GM23338 (cell line): ENCODE measurements around the gene PIAS4. TPM values are rescaled to one million over a fixed set of nuclear protein-coding genes. Genes with fewer than 3 reads are reported as not detected.

Source experiments
- ATAC-seq: fragments of 200-7000 bp; cut with Tn5 transposase; 3 replicates; pipeline ENCODE4 v1.9.1; 2020
- DNase-seq: peaks from one replicate; pipeline ENCODE4 v3.0.0-alpha.2; 2015; ENCODE audit warnings: low spot score
- H2AFZ ChIP-seq: fragments of 200-600 bp; sonication (generic); 2 replicates; pipeline ENCODE4 v1.8.0; 2016; ENCODE audit warnings: antibody characterized with exemption, mild to moderate bottlenecking, moderate library complexity
- H3F3A ChIP-seq: fragments of 200-600 bp; sonication (generic); replicated peaks from 2 replicates; pipeline ENCODE4 v1.8.0; 2017; ENCODE audit warnings: antibody characterized with exemption, mixed run types, low read depth
- H3K27ac ChIP-seq: fragments of 200-600 bp; sonication (generic); 2 replicates; pipeline ENCODE4 v1.6.1; 2016; ENCODE audit warnings: low read depth
- H3K27me3 ChIP-seq: fragments of 200-600 bp; sonication (generic); 2 replicates; pipeline ENCODE4 v1.8.0; 2016; ENCODE audit warnings: mild to moderate bottlenecking, mixed run types, moderate library complexity; ENCODE audit not compliant: insufficient read depth
- H3K36me3 ChIP-seq: fragments of 200-600 bp; sonication (generic); 2 replicates; pipeline ENCODE4 v1.8.0; 2016; ENCODE audit warnings: mild to moderate bottlenecking; ENCODE audit not compliant: insufficient read depth
- H3K4me1 ChIP-seq: fragments of 200-600 bp; sonication (generic); 2 replicates; pipeline ENCODE4 v1.8.0; 2016; ENCODE audit warnings: mild to moderate bottlenecking, moderate library complexity; ENCODE audit not compliant: insufficient read depth
- H3K4me2 ChIP-seq: fragments of 200-600 bp; sonication (generic); 2 replicates; pipeline ENCODE4 v1.7.1; 2017; ENCODE audit warnings: mixed run types
- H3K4me3 ChIP-seq: fragments of 200-600 bp; sonication (generic); 2 replicates; pipeline ENCODE4 v1.6.1; 2016; ENCODE audit warnings: mixed run types
- H3K79me2 ChIP-seq: fragments of 200-600 bp; sonication (generic); replicated peaks from 2 replicates; pipeline ENCODE4 v1.8.0; 2017; ENCODE audit warnings: mild to moderate bottlenecking; ENCODE audit not compliant: insufficient read depth
- H3K9me2 ChIP-seq: fragments of 200-600 bp; sonication (generic); 2 replicates; pipeline ENCODE4 v1.8.0; 2017; ENCODE audit not compliant: insufficient read depth
- H4K20me1 ChIP-seq: fragments of 200-600 bp; sonication (generic); replicated peaks from 2 replicates; pipeline ENCODE4 v1.8.0; 2017; ENCODE audit warnings: mild to moderate bottlenecking; ENCODE audit not compliant: insufficient read depth
- H3K27ac Mint-ChIP-seq: 2 replicates; pipeline ENCODE4 v1.8.0; 2020; ENCODE audit warnings: inconsistent platforms, mild to moderate bottlenecking, moderate library complexity, mixed read lengths
- H3K27me3 Mint-ChIP-seq: 3 replicates; pipeline ENCODE4 v1.8.0; 2022; ENCODE audit warnings: low read depth, mild to moderate bottlenecking, moderate library complexity, mixed read lengths, inconsistent platforms; ENCODE audit not compliant: insufficient read depth, poor library complexity
- H3K36me3 Mint-ChIP-seq: 3 replicates; pipeline ENCODE4 v1.8.0; 2021; ENCODE audit warnings: low read depth, mild to moderate bottlenecking, inconsistent platforms, moderate library complexity, mixed read lengths
- H3K4me1 Mint-ChIP-seq: 3 replicates; pipeline ENCODE4 v1.8.0; 2020; ENCODE audit warnings: mild to moderate bottlenecking, inconsistent platforms, mixed read lengths
- H3K4me3 Mint-ChIP-seq: 3 replicates; pipeline ENCODE4 v1.8.0; 2021; ENCODE audit warnings: moderate library complexity, mild to moderate bottlenecking, inconsistent platforms, mixed read lengths
- H3K9me3 Mint-ChIP-seq: 3 replicates; pipeline ENCODE4 v1.8.0; 2020; ENCODE audit warnings: moderate library complexity, mild to moderate bottlenecking, inconsistent platforms, mixed read lengths
- CREB1 ChIP-seq: fragments of 250-450 bp; sonication (Bioruptor Pico); IDR thresholded peaks from 2 replicates; pipeline ENCODE4 v1.5.0; 2020; ENCODE audit warnings: low read depth, mild to moderate bottlenecking, moderate library complexity
- CTCF ChIP-seq, 2 experiments: fragments of 200-600 bp in 1 of 2; sonication (generic) in 1 of 2; conservative IDR thresholded peaks; 2 replicates each; pipeline versions ENCODE4 v1.5.1 to v1.6.1; 2016 to 2017; ENCODE audit warnings: antibody characterized with exemption in 2 of 2, low read depth in 2 of 2, mild to moderate bottlenecking in 2 of 2, moderate library complexity in 1 of 2
- EZH2 ChIP-seq: fragments of 200-600 bp; sonication (generic); IDR thresholded peaks from one replicate; pipeline ENCODE4 v1.8.0; 2017; ENCODE audit warnings: antibody characterized with exemption, mild to moderate bottlenecking, low read depth; ENCODE audit not compliant: unreplicated experiment
- EZH2phosphoT487 ChIP-seq: fragments of 200-600 bp; sonication (generic); IDR thresholded peaks from one replicate; pipeline ENCODE4 v1.8.1; 2018; ENCODE audit warnings: antibody characterized with exemption; ENCODE audit not compliant: unreplicated experiment
- JUNB ChIP-seq: IDR thresholded peaks from one replicate; pipeline ENCODE4 v1.6.1; 2016; ENCODE audit warnings: antibody characterized with exemption; ENCODE audit not compliant: unreplicated experiment
- NANOG ChIP-seq: IDR thresholded peaks from 2 replicates; pipeline ENCODE4 v1.6.1; 2016; ENCODE audit warnings: antibody characterized with exemption, borderline replicate concordance
- POLR2AphosphoS5 ChIP-seq: IDR thresholded peaks from 2 replicates; pipeline ENCODE4 v1.6.1; 2016; ENCODE audit warnings: antibody characterized with exemption, low read depth
- REST ChIP-seq: IDR thresholded peaks from one replicate; pipeline ENCODE4 v1.6.1; 2018; ENCODE audit warnings: antibody characterized with exemption; ENCODE audit not compliant: unreplicated experiment
- ZNF114 ChIP-seq: fragments of 250-450 bp; sonication (Bioruptor Pico); IDR thresholded peaks from 2 replicates; pipeline ENCODE4 v1.5.0; 2020; ENCODE audit warnings: mild to moderate bottlenecking, moderate library complexity
- ZNF331 ChIP-seq: fragments of 250-450 bp; sonication (Bioruptor Pico); IDR thresholded peaks from 2 replicates; pipeline ENCODE4 v1.5.0; 2020; ENCODE audit warnings: low read depth, mild to moderate bottlenecking, moderate library complexity
- polyA plus RNA-seq: library from polyadenylated mRNA; unstranded; fragments of >200 nt; fragmentation: Nextera tagmentation; extraction: Ambion mirVana; gene quantifications from 2 replicates; pipeline ENCODE4 v1.2.1, GENCODE V29; 2016
- total RNA-seq: library from RNA; depleted of rRNA; stranded (reverse); fragments of >200 nt; shearing (Covaris generic); gene quantifications from 2 replicates; pipeline ENCODE4 v1.2.3, GENCODE V29; 2014
- TF ChIP-seq, protein P1 (sequence below): fragments of 250-450 bp; sonication (Bioruptor Pico); IDR thresholded peaks from 2 replicates; pipeline ENCODE4 v1.5.0; 2020; ENCODE audit warnings: mild to moderate bottlenecking, moderate library complexity

Gene PIAS4
- total and polyA plus RNA-seq, 2 experiments from 2014 or later, result 17.0 to 48.4 TPM

DNA sequence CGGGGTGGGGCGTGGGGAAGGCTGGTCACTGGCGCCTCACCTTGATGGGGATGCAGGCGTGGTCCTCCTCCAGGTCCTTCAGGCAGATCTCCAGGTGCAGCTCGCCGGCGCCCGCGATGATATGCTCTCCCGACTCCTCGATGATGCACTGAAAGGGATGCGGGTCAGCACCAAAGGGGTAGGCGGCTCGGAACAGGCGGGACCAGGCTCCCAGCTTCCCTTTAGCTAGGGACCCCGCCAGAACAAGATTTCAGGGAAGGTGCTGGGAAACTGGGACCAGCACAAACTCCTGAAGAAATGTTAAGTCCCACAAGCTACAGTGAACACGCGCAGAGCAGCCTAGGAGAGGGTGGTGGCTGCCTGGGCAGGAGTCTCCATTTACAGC is 28.3 kb upstream of the PIAS4 start (continued):
- TF ChIP-seq, protein P1, sequence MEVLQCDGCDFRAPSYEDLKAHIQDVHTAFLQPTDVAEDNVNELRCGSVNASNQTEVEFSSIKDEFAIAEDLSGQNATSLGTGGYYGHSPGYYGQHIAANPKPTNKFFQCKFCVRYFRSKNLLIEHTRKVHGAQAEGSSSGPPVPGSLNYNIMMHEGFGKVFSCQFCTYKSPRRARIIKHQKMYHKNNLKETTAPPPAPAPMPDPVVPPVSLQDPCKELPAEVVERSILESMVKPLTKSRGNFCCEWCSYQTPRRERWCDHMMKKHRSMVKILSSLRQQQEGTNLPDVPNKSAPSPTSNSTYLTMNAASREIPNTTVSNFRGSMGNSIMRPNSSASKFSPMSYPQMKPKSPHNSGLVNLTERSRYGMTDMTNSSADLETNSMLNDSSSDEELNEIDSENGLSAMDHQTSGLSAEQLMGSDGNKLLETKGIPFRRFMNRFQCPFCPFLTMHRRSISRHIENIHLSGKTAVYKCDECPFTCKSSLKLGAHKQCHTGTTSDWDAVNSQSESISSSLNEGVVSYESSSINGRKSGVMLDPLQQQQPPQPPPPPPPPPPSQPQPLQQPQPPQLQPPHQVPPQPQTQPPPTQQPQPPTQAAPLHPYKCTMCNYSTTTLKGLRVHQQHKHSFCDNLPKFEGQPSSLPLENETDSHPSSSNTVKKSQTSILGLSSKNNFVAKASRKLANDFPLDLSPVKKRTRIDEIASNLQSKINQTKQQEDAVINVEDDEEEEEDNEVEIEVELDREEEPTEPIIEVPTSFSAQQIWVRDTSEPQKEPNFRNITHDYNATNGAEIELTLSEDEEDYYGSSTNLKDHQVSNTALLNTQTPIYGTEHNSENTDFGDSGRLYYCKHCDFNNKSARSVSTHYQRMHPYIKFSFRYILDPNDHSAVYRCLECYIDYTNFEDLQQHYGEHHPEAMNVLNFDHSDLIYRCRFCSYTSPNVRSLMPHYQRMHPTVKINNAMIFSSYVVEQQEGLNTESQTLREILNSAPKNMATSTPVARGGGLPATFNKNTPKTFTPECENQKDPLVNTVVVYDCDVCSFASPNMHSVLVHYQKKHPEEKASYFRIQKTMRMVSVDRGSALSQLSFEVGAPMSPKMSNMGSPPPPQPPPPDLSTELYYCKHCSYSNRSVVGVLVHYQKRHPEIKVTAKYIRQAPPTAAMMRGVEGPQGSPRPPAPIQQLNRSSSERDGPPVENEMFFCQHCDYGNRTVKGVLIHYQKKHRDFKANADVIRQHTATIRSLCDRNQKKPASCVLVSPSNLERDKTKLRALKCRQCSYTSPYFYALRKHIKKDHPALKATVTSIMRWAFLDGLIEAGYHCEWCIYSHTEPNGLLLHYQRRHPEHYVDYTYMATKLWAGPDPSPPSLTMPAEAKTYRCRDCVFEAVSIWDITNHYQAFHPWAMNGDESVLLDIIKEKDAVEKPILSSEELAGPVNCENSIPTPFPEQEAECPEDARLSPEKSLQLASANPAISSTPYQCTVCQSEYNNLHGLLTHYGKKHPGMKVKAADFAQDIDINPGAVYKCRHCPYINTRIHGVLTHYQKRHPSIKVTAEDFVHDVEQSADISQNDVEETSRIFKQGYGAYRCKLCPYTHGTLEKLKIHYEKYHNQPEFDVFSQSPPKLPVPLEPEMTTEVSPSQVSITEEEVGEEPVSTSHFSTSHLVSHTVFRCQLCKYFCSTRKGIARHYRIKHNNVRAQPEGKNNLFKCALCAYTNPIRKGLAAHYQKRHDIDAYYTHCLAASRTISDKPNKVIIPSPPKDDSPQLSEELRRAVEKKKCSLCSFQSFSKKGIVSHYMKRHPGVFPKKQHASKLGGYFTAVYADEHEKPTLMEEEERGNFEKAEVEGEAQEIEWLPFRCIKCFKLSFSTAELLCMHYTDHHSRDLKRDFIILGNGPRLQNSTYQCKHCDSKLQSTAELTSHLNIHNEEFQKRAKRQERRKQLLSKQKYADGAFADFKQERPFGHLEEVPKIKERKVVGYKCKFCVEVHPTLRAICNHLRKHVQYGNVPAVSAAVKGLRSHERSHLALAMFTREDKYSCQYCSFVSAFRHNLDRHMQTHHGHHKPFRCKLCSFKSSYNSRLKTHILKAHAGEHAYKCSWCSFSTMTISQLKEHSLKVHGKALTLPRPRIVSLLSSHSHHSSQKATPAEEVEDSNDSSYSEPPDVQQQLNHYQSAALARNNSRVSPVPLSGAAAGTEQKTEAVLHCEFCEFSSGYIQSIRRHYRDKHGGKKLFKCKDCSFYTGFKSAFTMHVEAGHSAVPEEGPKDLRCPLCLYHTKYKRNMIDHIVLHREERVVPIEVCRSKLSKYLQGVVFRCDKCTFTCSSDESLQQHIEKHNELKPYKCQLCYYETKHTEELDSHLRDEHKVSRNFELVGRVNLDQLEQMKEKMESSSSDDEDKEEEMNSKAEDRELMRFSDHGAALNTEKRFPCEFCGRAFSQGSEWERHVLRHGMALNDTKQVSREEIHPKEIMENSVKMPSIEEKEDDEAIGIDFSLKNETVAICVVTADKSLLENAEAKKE (CRISPR knock-in tag), result no peak
- TF ChIP-seq CTCF (conservative IDR thresholded peaks at IDR 0.05; ENCODE audit: low read depth in 2 of 2) (no peak), NANOG (no peak), JUNB (no peak), EZH2phosphoT487 (no peak)

DNA sequence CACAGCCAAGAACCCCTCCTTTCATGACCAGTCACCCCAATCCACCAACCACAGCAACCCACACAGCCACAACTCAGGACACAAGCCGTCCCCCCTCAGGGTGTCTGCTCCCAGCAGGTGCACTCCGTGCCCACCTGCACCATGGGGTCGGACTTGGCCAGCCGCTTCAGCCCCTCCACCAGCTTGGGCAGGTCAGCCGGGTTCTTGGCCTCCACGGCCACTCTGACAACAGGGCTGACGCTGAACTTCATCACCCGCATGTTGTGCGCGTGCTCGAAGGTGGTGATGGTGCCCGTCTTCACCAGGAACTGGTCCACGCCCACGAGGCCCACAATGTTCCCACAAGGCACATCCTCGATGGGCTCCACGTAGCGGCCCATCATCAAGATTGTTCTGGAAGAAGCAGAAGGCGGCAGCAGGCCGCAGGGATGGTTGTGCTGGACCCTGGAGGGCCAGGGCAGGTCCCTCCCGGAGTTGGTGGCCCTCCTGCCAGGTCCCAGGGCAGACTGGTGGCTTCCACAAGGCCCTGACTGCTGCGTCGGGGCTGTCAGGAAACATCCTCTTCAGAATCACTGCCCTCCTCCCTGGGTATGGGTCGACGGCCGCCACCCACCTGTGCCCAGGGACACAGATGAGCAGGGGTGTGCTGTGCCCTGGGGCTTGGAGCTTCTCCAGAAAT is 27.7 kb upstream of the PIAS4 start:
- Mint-ChIP-seq H3K9me3 (peaks cover 15% of the 10 kb centered on the region; the same call in 2 of the 3 replicates), H3K4me1 (peaks cover 26% of the 10 kb centered on the region), H3K27me3 (peaks cover 45% of the 10 kb centered on the region), H3K36me3 (peaks cover 98% of the 10 kb centered on the region), H3K27ac (no peak overlapping the region), H3K4me3 (no peak overlapping the region)
- TF ChIP-seq ZNF331 (no peak), CREB1 (CRISPR knock-in tag) (no peak), REST (no peak), EZH2 (no peak), POLR2AphosphoS5 (peak; percentile 58), EZH2phosphoT487 (no peak), NANOG (no peak), ZNF114 (CRISPR knock-in tag) (no peak)
- Histone ChIP-seq H3K27me3 (no peaks in the 10 kb centered on the region), H3K36me3 (peaks cover 83% of the 10 kb centered on the region), H3K79me2 (peaks cover 71% of the 10 kb centered on the region), H3K27ac (no peak overlapping the region; the same call in 1 of the 2 replicates), H2AFZ (no peak overlapping the region), H4K20me1 (peaks cover 72% of the 10 kb centered on the region), H3K4me2 (no peak overlapping the region), H3K4me1 (peaks cover 9% of the 10 kb centered on the region; the same call in 1 of the 2 replicates), H3F3A (peaks cover 95% of the 10 kb centered on the region), H3K4me3 (no peak overlapping the region), H3K9me2 (no peaks in the 10 kb centered on the region)
- ATAC-seq (no peak), DNase-seq (no peak)
